Measurements from ENCODE around the gene ELAVL1. TPM values are rescaled to one million over a fixed set of nuclear protein-coding genes. Genes with fewer than 3 reads are reported as not detected.

The ELAVL1 gene
- total RNA-seq, 1 experiment from 2014 or later, result 102 TPM

DNA sequence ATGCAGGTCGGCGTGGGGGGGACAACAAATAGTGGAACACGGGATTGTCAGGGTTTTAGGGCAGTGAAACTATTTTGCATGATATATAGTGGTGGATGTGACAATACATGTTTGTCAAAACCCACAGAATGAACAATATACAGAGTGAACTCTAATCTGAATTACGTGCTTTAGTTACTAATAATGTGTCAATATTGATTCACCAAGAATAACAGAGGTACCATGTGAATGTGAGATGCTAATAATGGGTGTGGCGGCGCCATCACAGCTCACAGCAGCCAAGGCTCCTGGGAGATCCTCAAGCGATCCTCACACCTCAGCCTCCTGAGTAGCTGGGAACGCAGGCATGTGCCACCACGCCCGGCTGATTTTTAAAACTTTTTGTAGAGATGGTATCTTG lies 12.9 kb downstream of the ELAVL1 start:
- in situ Hi-C loops (cut with HindIII; ENCODE audit: low sequenced_read_pairs), result no loop called here
- DNase-seq (ENCODE audit: low spot score), result no peak

DNA sequence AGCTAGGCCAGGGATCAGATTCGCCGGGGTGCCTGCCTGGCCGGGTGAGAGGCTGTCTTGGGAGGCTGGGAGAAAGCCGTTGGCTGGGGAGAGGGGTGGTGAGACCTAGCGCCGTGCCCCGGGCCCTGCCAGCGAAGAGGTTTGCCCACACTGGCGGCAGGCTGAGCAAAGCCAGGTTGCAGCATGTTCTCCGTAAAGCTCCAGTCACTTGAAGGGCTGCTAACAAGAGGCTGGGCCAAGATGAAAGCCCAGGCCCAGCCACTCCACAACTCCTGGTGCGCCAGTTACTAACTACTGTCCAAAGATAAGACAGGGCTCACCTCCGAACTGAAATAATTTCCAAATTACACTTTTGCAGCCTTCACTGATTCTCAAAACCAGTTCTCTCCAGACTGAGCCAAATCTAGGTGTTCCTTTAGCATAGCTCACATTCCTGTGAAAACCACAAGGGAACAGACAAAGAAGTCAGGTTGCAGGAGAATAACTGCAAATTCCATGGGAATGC lies 16.3 kb downstream of the ELAVL1 start:
- in situ Hi-C loops (cut with HindIII; ENCODE audit: low sequenced_read_pairs), result no loop called here
- no peak for DNase-seq (ENCODE audit: low spot score)

DNA sequence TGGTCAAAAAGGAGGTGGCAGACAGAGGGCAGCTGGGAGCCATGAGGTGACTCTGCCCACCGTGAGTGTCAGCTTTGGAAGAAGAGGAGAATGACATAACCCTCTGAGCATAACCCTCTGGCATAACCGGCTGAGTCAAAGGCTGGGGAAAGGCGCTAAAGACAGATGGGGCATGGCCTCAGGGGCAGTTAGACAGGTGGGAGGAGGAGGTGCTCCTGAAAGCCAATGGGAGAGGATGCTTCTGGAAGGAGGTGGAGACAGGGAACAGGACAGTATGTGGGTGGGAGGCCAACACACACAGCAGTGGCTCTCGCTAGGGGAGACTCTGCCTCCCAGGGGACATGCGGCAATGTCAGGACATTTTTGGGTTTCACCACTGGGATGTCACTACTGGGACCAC lies 17.1 kb downstream of the ELAVL1 start:
- in situ Hi-C loops (cut with HindIII; ENCODE audit: low sequenced_read_pairs), result no loop called here
- DNase-seq (ENCODE audit: low spot score), result no peak

DNA sequence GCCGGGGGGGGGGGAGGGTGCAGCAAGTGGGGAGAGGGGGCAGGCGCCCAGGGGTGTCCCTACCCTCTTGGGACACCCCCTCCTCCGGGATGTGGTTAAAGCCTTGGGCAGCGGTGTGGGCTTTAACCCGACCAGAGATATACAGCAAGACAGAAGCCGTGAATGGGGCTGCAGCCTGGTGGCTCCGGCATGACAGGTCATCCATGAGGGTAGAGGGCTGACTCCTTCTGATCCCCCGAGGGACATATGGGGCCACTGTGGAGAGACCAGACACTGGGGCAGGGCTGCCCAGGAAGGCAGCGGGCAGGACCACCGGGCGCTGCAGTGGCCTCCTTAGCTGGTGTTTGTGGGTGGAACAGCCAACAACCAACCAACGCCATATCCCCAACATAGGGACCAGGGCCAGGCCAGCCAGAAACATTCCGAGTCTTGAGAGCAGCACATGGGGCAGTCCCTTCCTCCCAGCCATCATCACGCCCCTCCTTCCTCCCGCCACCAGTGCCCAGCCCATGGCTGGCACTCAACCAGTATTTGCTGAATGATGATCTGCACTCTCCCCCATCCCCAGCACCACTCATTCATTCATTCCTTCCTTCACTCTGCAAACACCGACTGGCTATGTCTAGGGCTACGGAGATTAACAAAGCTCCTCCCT lies 18.2 kb downstream of the ELAVL1 start:
- no peak for DNase-seq (ENCODE audit: low spot score)
- in situ Hi-C loops (cut with HindIII; ENCODE audit: low sequenced_read_pairs), result no loop called here

DNA sequence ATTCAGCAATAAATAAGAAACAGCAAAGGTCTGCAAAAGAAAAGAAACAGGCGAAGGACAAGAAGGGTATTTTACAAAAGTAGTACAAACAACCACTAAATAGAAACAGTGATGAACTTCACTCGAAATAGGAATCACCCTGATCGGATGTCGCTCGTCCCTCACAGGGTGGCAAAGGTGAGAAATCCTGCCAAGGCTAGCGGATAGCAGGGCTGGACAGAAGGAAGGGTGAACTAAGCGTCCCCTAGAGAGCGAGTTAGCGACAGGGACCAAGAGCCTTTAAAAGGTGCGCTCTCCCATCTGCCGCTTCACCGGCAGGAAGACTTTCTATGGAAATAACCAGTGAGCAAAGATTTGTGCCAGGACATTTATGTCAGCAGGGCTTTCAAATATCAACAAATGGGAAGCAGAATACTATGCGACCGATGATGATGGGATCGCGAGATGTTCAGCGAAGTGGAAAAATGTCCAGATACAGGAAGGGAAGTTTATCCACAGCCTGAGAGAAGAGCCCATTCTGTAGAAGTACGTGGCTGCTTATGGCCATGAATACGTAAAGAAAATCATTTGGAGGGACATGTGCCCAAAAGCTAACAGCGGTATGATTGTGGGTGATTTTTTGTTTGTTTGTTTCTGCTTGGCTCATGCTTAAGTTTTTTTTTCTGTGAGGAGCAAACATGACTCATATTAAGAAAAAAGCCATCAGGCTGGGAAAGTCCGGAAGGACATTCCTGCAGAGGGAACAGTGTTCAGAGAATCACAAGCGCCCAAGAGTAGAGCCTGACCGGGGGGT lies 18.9 kb downstream of the ELAVL1 start:
- in situ Hi-C loops (cut with HindIII; ENCODE audit: low sequenced_read_pairs), result no loop called here
- peak; percentile 64 for DNase-seq (ENCODE audit: low spot score)

DNA sequence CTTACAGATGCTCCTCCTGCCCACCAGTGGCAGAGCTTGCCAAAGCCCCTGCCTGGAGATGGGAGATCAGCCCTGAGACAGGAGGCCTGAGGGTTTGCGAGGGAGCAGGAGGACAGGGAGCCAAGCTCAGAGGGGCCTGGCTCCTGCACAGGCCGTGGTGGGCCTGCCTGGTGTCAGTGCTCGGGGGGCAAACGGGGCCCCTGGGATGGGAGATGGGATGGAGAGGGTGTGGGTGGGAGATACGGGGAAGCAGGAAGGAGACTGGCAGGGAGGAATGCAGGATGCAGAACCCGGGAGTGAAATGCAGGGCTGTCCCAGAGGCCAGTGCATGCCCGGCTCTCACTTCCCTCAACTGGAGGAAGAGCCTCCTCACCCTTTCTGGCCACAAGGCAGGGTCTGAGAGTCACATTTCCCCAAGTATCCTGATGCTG lies 19.9 kb downstream of the ELAVL1 start:
- no peak for DNase-seq (ENCODE audit: low spot score)
- in situ Hi-C loops (cut with HindIII; ENCODE audit: low sequenced_read_pairs), result no loop called here

DNA sequence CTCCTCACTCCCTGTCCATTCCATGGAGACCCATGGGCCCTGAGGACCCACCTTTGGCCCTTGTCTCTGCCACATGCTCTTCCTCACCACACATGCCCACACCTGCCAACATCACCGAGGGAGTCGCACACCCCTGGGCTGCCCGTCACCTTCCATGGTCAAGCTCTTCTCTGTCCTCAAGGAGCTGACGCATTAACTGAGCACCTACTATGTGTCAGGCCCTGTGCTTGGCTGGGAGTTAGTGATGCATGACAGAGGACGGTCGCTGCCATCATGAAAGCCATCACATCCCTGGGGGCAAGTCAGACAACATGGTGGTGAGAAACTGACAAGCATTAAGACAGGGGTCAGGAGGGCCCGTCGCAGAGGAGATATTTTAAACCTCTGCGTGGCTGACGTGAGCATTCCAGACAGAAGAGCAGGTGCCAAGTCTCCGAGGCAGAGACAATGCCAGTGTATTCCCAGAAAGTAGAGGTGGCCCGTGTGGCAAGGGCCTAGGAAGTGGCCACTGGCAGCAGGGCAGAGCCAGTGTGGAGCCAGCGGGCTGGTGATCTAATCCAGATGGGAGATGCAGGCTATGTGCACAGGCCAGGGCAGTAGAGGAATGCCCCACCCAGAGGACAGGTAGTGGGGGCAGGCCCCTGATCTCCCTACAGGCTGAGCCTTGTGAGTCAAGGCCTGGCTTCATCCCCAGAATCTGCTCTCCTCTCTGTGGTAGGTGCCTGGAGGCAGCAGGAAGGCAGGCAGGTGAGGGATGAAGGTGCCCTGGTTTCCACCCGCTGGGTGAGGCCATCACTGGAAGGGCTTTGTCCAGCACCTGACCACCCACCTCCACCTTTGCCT lies 21.2 kb downstream of the ELAVL1 start:
- no peak for DNase-seq (ENCODE audit: low spot score)
- in situ Hi-C loops (cut with HindIII; ENCODE audit: low sequenced_read_pairs), result no loop called here

DNA sequence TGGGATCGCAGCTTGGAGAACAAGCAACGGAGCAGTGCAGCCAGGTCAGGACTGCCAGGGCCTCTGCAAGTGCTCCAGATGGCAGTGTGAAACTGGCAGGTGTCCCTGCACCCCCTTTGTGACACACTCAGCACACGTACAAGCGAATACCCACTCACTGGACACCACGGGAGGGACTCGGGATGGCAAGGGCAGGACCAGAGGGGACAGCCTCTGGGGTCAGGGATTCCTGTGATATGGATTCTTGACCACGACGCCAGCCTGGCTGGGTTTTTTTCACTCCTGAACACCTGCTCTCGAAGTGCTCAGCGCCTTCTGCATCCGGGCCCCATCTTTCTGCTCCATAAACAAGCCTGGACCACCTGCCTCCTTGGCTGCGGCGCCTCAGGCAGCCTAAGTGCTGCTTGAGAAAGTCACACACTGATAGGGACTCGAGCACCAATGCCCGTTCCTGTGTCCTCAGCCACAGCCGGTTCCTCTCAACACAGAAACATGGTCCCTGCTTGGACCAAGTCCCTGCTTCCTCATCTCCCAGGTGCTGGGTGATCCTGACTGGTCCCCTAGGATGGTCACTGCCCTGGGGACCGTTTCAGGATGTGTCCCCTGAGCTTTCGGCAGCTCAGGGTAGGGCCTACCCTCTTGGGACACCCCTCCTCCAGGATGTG lies 22.0 kb downstream of the ELAVL1 start:
- DNase-seq (ENCODE audit: low spot score), result peak; percentile 87
- in situ Hi-C loops (cut with HindIII; ENCODE audit: low sequenced_read_pairs), result no loop called here

DNA sequence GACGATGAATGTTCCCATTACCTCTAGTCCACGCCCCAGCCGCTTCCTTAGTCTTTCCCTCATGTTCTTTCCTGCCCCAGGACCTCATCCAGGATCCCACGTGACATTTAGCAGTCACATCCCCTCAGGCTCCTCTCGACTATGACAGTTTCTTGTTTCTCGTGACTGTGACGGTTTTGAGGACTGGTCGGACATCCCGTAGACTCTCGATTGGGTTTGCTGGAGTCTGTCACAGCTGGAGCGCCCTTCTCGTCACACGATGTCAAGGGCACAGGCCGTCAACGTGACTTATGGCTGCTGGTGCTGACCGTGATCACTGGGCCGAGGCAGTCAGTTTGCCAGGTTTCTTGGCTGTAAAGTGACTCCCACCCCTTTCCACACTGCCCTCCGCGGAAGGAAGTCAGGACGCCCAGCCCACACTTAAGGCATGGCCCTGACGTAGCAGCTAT lies 22.8 kb downstream of the ELAVL1 start:
- in situ Hi-C loops (cut with HindIII; ENCODE audit: low sequenced_read_pairs), result no loop called here
- DNase-seq (ENCODE audit: low spot score), result no peak

DNA sequence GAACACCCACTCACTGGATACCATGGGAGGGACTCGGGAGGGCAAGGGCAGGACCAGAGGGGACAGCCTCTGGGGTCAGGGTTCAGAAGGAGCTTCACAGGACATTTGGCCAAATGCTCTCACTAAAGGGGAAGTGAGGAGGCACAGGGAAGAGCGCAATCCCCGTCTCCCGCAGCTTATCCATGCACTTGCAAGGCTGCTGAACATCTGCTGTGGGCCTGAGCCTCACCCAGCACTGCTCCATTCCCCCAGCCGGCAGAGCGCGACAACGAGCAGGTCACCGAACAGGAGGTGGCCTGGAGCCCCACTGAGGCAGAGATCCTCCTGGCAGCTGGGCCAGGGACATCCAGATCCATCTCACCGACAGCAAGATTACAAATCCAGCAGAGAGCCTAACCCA lies 23.3 kb downstream of the ELAVL1 start:
- in situ Hi-C loops (cut with HindIII; ENCODE audit: low sequenced_read_pairs), result no loop called here

DNA sequence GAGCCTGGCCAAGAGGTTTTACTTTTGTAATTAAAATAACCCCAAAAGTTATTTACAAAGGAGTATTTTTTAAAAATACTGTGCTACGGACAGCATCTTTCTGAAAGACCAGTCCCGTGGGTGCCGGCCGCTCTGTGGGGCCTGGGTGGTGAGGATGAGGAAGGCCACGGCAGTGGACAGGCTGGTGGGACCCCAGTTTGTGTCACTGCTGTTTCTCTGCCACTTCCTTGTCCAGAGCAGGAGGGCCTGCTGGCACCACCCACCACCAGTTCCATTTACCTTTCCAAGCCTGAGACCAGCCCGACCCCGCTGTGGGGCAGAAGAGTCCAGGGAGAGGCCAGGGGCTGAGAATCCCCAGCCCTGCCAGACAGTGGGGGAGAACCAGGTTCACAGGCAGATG lies 23.8 kb downstream of the ELAVL1 start:
- in situ Hi-C loops (cut with HindIII; ENCODE audit: low sequenced_read_pairs), result no loop called here
- DNase-seq (ENCODE audit: low spot score), result no peak

More for the DNA sequence above, 23.3 kb downstream of the ELAVL1 start:
- no peak for DNase-seq (ENCODE audit: low spot score)

DNA sequence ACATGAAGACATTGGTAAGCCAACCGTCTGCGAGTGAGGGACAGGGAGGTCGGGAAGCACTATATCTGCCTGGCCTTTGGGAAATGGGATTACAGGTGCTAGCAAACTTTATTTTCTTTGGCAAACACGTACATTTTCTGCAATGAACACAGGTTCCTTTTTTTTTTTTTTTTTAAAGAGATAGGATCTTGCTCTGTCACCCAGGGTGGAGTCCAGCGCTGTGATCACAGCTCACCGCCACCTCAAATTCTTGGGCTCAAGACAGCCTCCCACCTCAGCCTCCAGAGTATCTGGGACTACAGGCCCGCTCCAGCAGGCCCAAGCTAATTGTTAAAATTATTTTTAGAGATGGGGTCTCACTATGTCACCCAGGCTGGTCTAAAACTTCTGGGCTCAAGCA lies 24.2 kb downstream of the ELAVL1 start:
- in situ Hi-C loops (cut with HindIII; ENCODE audit: low sequenced_read_pairs), result no loop called here
- DNase-seq (ENCODE audit: low spot score), result no peak

DNA sequence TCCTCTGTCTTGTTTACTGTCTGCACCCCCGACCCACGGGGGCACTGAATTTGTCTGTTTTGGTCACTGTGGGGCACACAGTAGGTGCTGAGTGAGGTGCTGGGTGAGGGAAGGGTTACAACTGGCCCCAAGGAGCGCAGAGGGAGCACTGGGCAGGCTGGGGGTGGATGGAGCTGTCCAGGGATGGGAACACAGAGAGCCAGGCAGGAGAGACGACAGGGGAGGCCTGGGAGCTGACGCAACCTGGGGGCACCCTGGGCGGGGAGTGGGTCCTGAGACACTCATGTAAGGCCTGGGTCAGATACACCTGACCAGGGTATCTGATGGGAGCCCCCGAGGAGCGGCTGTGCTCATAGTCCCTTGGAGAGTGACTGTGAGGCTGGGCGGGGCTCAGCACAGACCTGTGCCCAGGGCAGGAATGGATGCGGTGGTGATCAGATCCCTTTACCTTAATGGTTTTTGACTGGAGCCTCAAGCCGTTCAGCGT lies 24.8 kb downstream of the ELAVL1 start:
- DNase-seq (ENCODE audit: low spot score), result no peak
- in situ Hi-C loops (cut with HindIII; ENCODE audit: low sequenced_read_pairs), result no loop called here

DNA sequence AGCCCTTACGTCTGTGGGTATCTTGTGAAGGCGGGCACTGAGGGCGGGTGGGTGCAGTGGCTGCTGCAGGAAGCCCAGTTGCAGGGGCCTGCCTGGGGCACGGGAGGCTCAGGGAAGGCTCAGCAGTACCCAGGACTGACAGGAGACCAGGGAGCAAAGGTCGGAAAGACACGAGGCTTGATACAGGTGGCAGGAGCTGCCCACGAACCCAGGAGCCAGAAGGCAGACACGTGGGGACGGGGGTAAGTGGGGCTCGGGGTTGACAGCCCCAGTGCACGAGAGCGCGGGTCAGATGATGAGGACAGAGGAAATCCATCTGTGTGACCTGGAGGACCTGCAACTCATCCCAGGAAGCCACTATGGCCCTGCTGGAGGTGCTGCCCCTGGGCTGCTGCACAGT lies 25.3 kb downstream of the ELAVL1 start:
- in situ Hi-C loops (cut with HindIII; ENCODE audit: low sequenced_read_pairs), result no loop called here
- no peak for DNase-seq (ENCODE audit: low spot score)

DNA sequence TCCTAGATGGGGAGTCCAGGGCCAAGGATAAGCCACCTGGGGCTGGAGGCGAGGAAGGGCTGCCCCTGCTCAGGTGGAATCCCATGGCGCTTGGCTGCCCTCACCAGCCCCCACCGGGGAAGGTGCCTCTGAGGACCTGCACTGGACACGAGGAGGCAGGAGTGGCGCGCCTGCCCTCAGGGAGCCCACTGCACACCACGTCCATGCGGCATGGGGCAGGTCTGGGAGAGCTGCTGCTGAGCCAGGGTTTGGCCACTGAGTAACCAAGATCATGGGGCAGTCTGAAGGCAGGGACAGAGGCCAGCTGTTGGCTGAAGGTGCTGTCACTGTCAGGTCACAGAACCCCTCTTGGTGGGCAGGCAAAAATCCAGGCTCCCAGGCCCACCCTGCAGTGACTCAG lies 25.9 kb downstream of the ELAVL1 start:
- DNase-seq (ENCODE audit: low spot score), result no peak
- in situ Hi-C loops (cut with HindIII; ENCODE audit: low sequenced_read_pairs), result no loop called here

DNA sequence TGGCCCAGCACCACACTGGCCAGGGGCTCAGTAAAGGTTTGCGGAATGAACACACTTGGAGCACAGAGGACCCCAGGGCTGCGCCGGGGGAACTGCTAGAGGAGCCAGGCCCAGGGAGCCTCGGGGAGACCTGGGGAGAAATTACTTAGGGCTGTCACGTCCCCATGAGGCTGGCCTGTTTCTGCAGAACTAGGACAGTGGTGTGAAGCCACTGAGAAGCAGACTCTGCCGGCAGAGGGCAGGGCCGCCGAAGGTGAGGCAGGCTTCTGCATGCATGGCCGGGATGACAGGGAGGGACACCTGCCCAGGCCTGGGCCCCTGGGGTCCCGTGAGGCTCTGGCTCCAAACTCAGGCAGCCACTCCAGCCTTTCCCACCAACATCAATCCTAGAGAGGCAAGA lies 26.4 kb downstream of the ELAVL1 start:
- in situ Hi-C loops (cut with HindIII; ENCODE audit: low sequenced_read_pairs), result no loop called here
- no peak for DNase-seq (ENCODE audit: low spot score)

DNA sequence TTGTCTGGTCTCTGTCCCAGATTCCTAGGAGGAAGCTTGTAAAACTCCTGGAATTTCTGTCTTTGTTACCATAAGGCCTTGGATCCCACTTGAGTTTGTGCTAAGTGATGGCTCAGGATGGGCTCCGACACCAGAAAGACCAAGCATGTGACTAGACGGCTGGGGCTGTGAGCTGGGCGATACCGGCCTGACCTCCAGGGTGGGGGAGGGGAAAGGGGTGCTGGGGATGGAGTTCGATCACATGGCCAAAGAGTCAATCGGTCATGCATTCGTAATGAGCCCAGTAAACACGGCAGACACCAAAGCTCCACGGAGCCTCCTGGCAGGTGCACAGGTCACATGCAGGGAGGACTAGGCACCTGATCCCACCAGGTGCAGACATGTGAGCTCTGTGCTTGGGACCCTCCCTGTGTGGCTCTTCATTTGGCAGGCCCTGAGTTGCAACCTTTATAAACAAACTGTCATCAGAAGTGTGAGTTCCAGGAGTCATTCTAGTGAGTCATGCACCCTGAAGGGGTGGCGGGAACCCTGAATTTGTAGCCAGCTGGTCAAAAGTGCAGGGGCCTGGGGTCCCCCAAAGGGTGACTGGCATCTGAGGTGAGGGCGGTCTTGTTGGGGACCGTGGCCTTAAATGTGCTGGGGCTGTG lies 27.1 kb downstream of the ELAVL1 start:
- in situ Hi-C loops (cut with HindIII; ENCODE audit: low sequenced_read_pairs), result no loop called here
- no peak for DNase-seq (ENCODE audit: low spot score)

DNA sequence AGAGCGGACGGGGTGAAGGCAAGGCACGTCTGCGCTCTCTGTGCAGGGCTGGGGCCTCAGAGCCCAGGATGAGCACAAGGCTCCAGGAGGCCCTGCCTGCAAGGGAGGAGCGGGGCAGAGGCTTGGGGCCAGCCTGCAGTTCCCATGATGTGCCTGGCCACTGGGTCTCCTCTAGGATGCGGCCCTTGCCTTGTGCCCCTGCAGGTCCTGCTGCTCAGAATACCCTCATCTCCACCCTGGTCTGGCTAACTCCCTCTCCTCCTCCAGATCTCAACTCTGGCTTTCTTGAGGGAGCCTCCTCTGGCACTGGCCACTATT lies 27.8 kb downstream of the ELAVL1 start:
- DNase-seq (ENCODE audit: low spot score), result no peak
- in situ Hi-C loops (cut with HindIII; ENCODE audit: low sequenced_read_pairs), result no loop called here
